Mononuclear cell (primary cell): ENCODE results near the gene HSD17B12. TPM values are rescaled to one million over a fixed set of nuclear protein-coding genes. Genes with fewer than 3 reads are reported as not detected.

Source experiments
- H3K27me3 ChIP-seq: 2 replicates; pipeline ENCODE4 v1.6.0; 2011; ENCODE audit warnings: low read length, control low read depth; ENCODE audit not compliant: insufficient read depth
- H3K4me1 ChIP-seq: 2 replicates; pipeline ENCODE4 v1.5.1; 2011; ENCODE audit warnings: mild to moderate bottlenecking, low read length, control low read depth; ENCODE audit not compliant: insufficient read depth
- H3K4me3 ChIP-seq: 2 replicates; pipeline ENCODE4 v1.5.1; 2011; ENCODE audit warnings: mild to moderate bottlenecking, low read length, moderate library complexity
- H3K9me3 ChIP-seq: 2 replicates; pipeline ENCODE4 v1.5.1; 2011; ENCODE audit warnings: low read depth, mild to moderate bottlenecking, control low read depth, low read length
- total RNA-seq: library from RNA; depleted of rRNA; stranded (reverse); fragments of >200 nt; gene quantifications from one replicate; pipeline ENCODE4 v1.2.3, GENCODE V29; 2012

HSD17B12 gene
- total RNA-seq, 1 donor: 21.1 TPM

GRCh38 chr11:43904742-43905535 lies 224.4 kb downstream of the HSD17B12 start:
- H3K27me3 ChIP-seq: no peaks in the 10 kb centered on the region
- no peaks in the 10 kb centered on the region for H3K9me3 ChIP-seq
- no peaks in the 10 kb centered on the region for H3K4me1 ChIP-seq
- H3K4me3 ChIP-seq: no peak overlapping the region

DNA sequence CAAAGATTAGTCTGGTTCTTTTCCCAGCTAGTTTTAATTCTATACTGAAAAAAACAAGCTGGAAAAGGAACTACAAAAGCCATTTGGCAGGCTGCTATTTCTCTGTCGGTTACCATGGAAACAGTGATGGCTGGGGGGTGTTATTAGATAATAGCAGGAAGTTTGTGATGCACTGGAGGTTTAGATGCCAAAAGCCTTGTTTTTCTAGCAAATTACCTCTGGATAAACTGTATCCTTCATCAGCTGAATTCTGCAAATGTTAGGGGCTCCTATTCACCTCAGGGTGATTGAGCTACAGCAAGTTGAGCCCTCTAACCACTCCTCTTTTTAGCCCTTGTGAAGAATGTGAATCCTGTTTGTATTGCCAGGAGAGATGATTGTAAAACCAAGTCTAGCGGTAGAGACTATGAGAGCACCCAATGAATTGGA lies 225.3 kb downstream of the HSD17B12 start:
- Histone ChIP-seq H3K9me3 (no peaks in the 10 kb centered on the region), H3K27me3 (no peaks in the 10 kb centered on the region), H3K4me3 (no peak overlapping the region), H3K4me1 (no peaks in the 10 kb centered on the region)

Other genes with a start within 250 kb of the HSD17B12 start
- 20.0 TPM for gene ALKBH3, start 200.1 kb downstream of the HSD17B12 start, total RNA-seq